ENCODE results near the gene CDC42.

GRCh38 chr1:22050330-22050729, 2.2 kb upstream of the CDC42 start:
- TF ChIP-seq POLR2A (IDR thresholded peaks at IDR 0.05) (no peak), EP300 (IDR thresholded peaks at IDR 0.05) (no peak), POLR2AphosphoS5 (IDR thresholded peaks at IDR 0.05) (no peak), CTCF (IDR thresholded peaks at IDR 0.05) (no peak)

Measured in suprapubic skin (tissue), 4 donors.